Measurements from ENCODE around the gene PPT2.

DNA sequence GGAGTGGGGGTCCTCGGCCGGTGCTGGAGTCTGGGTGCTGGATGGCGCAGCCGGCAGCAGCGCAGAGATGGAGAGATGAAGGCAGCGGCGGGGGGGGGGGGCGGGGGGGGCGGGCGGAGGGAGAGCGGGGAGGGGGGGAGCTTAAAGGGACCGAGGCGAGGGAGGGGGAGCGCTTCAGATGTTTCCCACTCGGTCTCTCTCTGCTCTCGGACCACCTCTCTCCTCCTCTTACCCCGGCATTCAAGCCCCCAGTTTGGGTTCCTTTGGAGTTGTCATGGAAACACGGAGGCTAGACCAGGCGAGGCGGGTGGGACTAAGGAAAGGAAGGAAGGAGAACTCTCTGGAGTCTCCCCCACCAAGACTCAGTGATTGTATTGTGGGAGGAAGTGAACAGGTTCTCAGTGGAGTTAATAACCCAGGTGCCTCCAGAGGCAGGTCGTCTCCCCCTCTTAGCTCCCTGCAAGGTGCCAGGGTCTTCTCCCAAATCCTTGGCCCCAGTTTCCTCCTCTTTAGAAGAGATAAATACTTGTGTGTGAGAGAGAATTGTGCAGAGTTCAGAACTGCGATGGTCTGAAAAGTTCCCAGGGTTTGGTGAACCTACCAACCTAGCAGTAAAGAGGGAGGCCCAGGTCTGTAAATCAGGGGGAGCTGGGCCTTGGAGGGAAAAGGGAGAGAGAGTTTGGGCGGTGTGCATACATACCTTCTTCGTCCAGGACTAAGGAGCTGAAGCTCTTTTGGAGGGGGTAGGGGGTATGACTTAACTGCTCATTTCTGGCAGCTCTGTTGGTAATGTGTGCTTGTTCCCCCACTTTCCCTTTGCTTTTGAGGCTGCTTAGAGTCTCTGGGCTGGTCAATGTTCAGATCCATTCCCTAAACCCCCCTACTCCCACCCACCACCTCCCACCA, 1.8 kb upstream of the PPT2 start, which contains the start of gene PRRT1:
- TF ChIP-seq FOXP1 (CRISPR knock-in tag; IDR thresholded peaks at IDR 0.05; ENCODE audit: borderline replicate concordance) (no peak), FOXJ3 (CRISPR knock-in tag; IDR thresholded peaks at IDR 0.05; ENCODE audit: borderline replicate concordance) (no peak), SP1 (CRISPR knock-in tag; conservative IDR thresholded peaks at IDR 0.05) (no peak), NFATC4 (CRISPR knock-in tag; IDR thresholded peaks at IDR 0.05) (no peak)
- TF ChIP-seq, protein P1, sequence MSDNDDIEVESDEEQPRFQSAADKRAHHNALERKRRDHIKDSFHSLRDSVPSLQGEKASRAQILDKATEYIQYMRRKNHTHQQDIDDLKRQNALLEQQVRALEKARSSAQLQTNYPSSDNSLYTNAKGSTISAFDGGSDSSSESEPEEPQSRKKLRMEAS (CRISPR knock-in tag; IDR thresholded peaks at IDR 0.05): no peak
- TF ChIP-seq, protein P2, sequence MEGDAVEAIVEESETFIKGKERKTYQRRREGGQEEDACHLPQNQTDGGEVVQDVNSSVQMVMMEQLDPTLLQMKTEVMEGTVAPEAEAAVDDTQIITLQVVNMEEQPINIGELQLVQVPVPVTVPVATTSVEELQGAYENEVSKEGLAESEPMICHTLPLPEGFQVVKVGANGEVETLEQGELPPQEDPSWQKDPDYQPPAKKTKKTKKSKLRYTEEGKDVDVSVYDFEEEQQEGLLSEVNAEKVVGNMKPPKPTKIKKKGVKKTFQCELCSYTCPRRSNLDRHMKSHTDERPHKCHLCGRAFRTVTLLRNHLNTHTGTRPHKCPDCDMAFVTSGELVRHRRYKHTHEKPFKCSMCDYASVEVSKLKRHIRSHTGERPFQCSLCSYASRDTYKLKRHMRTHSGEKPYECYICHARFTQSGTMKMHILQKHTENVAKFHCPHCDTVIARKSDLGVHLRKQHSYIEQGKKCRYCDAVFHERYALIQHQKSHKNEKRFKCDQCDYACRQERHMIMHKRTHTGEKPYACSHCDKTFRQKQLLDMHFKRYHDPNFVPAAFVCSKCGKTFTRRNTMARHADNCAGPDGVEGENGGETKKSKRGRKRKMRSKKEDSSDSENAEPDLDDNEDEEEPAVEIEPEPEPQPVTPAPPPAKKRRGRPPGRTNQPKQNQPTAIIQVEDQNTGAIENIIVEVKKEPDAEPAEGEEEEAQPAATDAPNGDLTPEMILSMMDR (IDR thresholded peaks at IDR 0.05): no peak

Data from WTC11 (cell line).